Fibroblast of skin of right quadriceps (primary cell): ENCODE results near the gene ZNF71.

ENCODE experiments used
- DNase-seq: peaks from one replicate; pipeline ENCODE4 v3.0.0-alpha.2; 2013

The ZNF71 gene

GRCh38 chr19:56594783-56595547 lies at the start of gene ZNF71:
Gene ZNF71 (plus strand): TSS chr19:56595302. CDS start chr19:56601559, 6,257 bp downstream.
- DNase-seq, result peak; percentile 84

GRCh38 chr19:56547535-56547934 lies 47.6 kb upstream of the ZNF71 start:
- DNase-seq, result no peak

GRCh38 chr19:56554272-56554869 lies 40.7 kb upstream of the ZNF71 start:
- no peak for DNase-seq

GRCh38 chr19:56562766-56563165 lies 32.3 kb upstream of the ZNF71 start:
- DNase-seq, result no peak

- peak; percentile 33 for DNase-seq
Measured at GRCh38 chr19:56566904-56567273, 28.2 kb upstream of the ZNF71 start.

DNA sequence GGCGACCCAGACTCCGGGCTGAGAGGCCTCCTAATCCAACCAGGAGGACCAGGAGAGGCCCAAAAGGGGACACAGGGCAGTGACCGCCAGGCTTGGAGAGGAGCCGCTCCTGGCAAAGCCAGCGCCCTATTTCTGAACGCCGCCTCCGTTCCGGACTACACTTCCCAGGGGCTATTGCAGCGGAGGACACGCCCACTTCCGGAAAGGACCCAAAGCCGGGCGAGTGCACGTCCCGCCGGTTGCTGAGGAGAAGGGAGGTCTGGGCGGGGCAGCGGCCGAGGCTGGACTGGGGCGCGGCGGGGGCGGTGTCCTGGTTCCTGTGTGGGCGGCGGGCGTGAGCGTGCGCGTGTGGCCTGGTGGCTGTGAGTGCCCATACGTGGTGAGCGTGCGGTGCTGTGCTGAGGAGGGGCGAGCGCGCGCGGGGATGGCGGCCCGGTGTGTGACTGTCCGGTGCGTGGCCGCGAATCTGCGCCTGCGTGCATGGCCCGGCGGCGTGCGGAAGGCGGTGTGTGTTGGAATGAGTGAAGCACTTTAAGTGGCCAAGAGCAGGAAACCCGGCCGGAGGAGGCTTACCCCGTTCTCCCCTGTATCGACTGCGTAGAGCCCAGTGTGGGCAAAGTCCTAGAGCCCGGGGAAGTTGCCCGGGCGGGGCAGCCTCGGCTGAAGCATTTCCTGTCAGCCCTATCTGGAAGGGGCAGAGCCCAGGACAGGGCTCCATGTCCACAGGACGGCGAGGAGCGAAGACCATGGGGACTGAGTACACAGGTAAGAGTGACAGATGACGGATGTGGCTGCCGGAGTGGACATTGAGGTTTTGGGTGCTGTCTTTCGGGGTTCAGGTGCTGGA lies 27.6 kb upstream of the ZNF71 start, which contains the start of gene ZNF470:
TSS of gene ZNF470 (plus strand) at position 195 of the 847 bp plus-strand sequence. CDS start 2,844 bp downstream, outside the sequence.
- peak; percentile 90 for DNase-seq

GRCh38 chr19:56572589-56572988 lies 22.5 kb upstream of the ZNF71 start:
- no peak for DNase-seq

- DNase-seq, result no peak
Measured at GRCh38 chr19:56573914-56574313, 21.2 kb upstream of the ZNF71 start.

GRCh38 chr19:56577719-56578602 lies 17.1 kb upstream of the ZNF71 start:
- no peak for DNase-seq

DNA sequence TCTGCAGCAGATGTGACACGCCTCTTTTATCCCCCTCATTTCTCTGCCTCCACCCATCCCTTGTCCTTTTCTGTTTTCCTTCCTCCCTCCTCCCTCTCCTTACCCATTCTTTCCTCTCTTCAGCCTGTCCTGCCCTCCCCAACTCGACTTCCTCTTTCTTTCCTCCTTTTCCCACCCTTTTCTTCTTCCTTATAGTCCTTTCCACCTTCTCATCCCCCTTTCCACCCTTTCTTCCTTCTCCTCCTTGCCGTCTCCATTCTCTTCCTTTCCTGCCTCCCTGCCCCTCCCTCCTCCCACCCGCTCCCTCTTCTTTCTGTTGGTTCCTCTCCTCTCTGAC lies 688 bp upstream of the ZNF71 start:
- no peak for DNase-seq

- peak; percentile 15 for DNase-seq
Measured at GRCh38 chr19:56595548-56595899, 422 bp downstream of the ZNF71 start.

- no peak for DNase-seq
Measured at GRCh38 chr19:56596676-56597075, 1.6 kb downstream of the ZNF71 start.

GRCh38 chr19:56597696-56598095 lies 2.6 kb downstream of the ZNF71 start:
- DNase-seq, result no peak

DNA sequence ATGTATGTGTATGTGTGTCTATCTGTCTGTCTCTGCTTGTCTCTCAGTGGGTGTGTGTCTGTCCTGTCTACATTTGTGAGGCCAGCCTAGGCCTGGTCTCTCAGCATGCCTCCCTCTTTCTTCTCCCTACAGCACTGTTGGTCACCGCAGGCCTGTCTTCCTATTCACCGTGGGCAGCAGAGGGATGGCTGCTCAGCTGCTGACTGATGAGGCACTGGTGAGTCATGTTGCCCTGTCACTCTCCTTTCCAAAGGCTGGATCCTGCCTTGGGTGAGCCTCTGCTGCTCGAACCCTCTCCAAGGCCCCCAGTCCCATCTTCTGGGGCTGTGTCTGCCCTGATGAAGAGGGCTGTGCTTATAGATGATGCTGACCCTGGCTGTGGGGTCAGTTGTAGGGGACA lies 6.3 kb downstream of the ZNF71 start:
- DNase-seq, result no peak

DNA sequence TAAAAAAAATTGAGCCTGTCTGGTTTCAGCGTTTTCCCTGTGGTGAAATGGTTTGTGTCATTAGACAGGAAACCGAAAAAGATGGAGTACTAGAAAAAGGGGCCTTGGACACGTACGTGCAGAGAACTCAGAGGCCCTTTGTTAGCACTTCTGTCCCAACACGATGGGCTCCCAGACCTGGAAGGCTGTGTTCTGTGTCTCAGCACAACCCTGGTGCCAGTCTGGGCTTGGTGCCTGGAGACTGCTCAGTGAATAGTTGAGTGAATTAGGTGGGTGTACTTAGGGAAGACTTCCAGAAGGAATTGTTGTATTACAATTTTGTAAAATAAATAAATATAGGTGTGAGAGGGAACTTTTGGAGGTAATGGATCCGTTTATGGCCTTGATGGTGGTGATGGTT lies 8.7 kb downstream of the ZNF71 start:
- no peak for DNase-seq

GRCh38 chr19:56608274-56608964 lies 13.3 kb downstream of the ZNF71 start:
- DNase-seq, result no peak

- no peak for DNase-seq
Measured at GRCh38 chr19:56611288-56611687, 16.2 kb downstream of the ZNF71 start.

DNA sequence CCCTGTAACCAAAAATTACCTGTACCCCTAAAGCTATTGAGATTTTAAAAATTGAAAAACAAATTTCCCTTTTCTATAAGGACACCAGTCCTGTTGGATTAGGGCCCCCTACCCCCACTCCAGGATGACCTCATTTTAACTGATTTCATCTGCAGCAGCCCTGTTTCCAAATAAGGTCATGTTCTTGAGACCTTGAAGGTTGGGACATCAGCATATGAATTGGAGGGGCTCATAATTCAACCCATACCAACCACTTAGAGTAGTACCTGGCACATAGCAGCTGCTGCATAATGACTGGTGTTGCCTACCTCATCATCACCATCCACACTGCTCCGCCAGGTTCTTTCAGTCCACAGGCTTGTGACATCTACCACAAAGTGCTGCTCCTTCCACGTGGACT lies 17.6 kb downstream of the ZNF71 start:
- DNase-seq, result no peak

- no peak for DNase-seq
Measured at GRCh38 chr19:56613639-56614038, 18.5 kb downstream of the ZNF71 start.

DNA sequence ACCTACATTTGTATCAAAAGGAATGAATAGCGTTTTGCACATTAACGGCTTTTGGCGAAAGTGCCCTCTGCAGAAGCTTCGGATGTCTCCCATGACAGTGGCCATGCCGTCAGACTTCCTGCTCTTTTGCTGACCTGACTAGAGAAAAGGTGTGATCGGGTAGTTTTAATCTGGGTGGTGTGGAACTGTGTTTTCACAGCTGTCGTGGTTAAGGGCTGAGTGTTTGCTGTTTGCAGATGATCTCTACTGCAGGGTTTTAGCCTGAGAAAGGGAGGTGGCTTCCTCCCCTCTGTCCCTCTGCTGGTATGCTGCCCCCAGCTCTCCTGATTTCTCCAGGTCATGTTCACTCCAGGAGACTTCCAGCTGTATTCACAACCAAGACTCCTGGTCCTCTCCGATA lies 22.4 kb downstream of the ZNF71 start:
- no peak for DNase-seq

- DNase-seq, result no peak
Measured at GRCh38 chr19:56619121-56619520, 24.0 kb downstream of the ZNF71 start.

- no peak for DNase-seq
Measured at GRCh38 chr19:56622374-56622773, 27.3 kb downstream of the ZNF71 start.
